Gastrocnemius medialis (tissue), 4 donors: ENCODE data around the gene LPCAT3.

ENCODE experiments used
- CTCF ChIP-seq, 5 experiments: fragments of 450-650 bp in 3 of 5; fragments of 200-600 bp in 2 of 5; sonication (generic) in 2 of 5; IDR thresholded peaks in 4 of 5; conservative IDR thresholded peaks in 1 of 5; 1 replicate in 4 of 5; 2 replicates in 1 of 5; pipeline ENCODE4 v1.5.1; 2016 to 2019; ENCODE audit warnings: antibody characterized with exemption in 5 of 5, mild to moderate bottlenecking in 3 of 5, moderate library complexity in 3 of 5
- POLR2A ChIP-seq, 2 donors: fragments of 450-650 bp; IDR thresholded peaks; one replicate each; pipeline ENCODE4 v1.6.1; 2017; ENCODE audit warnings: antibody characterized with exemption in 2 of 2, mild to moderate bottlenecking in 2 of 2, moderate library complexity in 2 of 2

- TF ChIP-seq CTCF (IDR thresholded peaks at IDR 0.05 in 4 of 5, conservative IDR thresholded peaks at IDR 0.05 in 1 of 5) (no peak), POLR2A (IDR thresholded peaks at IDR 0.05) (no peak)
Measured at GRCh38 chr12:7065073-7065623, 46.9 kb upstream of the LPCAT3 start.
